ENCODE measurements around the gene IL23R.

Gene IL23R

GRCh38 chr1:67239738-67240137 is 73.5 kb downstream of the IL23R start:
- DNase-seq (ENCODE audit: low spot score), result no peak

DNA sequence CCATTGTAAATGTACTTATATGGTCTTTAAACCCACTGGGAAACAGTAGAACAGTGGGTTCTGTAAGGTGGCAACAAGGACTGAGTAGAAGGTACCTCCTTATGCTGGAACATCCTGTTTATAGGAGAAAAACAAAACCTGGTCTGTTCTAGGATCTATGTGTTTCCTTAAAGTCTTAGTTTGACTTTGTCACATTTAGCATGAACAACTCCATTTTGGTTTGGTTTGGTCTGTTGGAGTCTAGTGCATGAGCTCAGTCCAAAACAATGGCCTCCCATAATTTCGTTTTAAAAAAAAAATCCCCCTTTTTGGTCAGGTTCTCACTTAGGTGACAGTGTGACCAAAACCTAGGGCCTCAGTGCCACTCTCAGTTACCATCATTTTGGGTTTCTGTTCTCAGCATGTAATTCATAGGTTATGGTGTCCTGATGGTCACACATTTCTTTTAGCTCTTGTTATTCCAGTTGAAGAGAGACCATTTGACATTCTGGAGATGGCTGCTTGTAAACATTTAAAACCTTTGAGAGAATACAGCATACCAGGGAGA is 75.0 kb downstream of the IL23R start:
- DNase-seq (ENCODE audit: low spot score), result no peak

GRCh38 chr1:67242016-67242415 is 75.8 kb downstream of the IL23R start:
- no peak for DNase-seq (ENCODE audit: low spot score)

DNA sequence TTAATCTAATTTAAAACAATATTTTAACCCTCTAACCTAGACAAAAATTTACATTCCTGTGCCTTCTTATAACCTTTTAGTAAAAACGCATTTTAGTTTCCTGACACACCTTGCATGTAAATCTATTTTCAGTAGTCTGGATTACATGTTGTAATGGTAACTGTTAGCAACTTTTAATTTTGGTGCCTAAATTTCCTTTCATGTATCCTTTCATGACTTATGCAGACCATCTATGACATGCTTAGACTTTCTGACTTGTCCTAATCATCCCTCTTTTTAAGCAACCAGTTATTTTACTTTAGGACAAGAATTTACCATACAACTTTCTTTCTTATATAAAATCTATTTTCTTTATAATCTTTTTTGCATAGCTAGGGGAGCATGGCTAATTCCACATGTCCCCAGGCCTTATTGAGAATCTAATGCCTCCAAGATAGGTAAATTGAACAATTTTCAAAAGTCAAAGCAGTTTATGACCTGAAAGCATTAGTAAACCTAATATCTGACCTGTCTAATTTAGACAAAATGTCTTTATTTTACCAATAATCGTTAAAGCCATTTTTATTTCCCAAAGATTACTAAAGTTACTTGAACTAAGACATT is 83.9 kb downstream of the IL23R start:
- no peak for DNase-seq (ENCODE audit: low spot score)

DNA sequence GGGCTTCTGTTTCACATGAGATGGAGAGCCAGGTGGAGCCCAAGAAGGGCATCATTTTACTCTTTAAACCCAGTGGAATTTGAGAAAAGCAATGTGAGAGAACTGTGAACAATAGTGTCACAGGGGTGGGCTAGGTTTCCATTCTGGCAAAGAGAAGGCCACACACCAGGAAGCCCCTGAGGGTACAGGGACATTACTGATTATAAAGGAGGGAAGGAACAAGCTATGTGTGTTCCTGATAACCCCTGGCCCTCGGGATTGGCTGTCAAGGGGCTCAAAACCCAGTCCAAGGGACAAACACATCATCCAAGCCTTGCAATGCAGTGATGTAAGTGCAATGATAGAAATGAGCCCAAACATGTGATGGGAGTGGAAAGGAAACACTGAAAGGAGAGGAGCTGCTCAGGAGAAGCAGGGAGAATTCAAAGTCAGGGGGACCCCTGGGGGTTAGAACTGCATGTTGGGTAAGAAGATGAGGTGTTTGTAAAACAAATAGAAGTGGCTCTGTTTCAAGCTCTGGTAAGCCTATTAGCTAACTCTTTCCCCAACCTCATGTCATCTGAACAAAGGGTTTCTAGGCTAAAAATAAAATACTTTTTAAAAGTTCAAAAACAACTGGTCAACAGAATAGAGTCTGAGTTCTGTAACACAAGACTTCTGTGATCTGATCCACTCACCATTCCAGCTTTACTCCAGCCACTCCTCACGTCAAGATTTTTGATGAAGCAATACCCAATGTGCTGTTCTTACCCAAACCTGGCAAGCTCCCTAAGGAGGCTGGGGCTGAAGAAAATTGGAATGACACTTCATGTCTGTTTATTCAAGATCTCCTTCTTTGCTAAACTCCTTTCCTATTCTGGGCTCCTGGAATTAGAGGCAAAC is 90.3 kb downstream of the IL23R start:
- no peak for DNase-seq (ENCODE audit: low spot score)

DNA sequence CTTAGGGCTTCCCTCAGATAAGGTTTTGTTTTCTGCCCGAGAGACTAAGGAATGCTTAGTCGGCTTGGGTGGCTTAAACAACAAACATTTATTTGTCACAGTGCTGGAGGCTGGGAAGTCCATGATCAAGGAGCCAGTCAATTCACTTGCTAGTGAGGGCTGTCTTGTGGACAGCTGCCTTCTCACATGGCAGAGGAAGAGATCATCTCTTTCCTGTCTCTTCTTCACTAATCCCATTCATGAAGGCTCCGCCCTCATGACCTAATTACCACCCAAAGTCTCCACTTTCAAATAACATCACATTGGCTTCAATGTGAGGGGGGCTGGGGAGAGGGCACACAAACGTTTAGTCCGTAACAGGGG is 90.9 kb downstream of the IL23R start:
- no peak for DNase-seq (ENCODE audit: low spot score)

- DNase-seq (ENCODE audit: low spot score), result no peak
These were observed 95.4 kb downstream of the IL23R start for GRCh38 chr1:67261680-67262079.

GRCh38 chr1:67262735-67263134 is 96.5 kb downstream of the IL23R start:
- no peak for DNase-seq (ENCODE audit: low spot score)

GRCh38 chr1:67264152-67264551 is 97.9 kb downstream of the IL23R start:
- no peak for DNase-seq (ENCODE audit: low spot score)

GRCh38 chr1:67264899-67265298 is 98.6 kb downstream of the IL23R start:
- DNase-seq (ENCODE audit: low spot score), result no peak

- DNase-seq (ENCODE audit: low spot score), result no peak
These were observed 102.8 kb downstream of the IL23R start for GRCh38 chr1:67269061-67269460.

GRCh38 chr1:67270541-67270940 is 104.3 kb downstream of the IL23R start:
- no peak for DNase-seq (ENCODE audit: low spot score)

GRCh38 chr1:67273591-67273990 is 107.3 kb downstream of the IL23R start:
- no peak for DNase-seq (ENCODE audit: low spot score)

DNA sequence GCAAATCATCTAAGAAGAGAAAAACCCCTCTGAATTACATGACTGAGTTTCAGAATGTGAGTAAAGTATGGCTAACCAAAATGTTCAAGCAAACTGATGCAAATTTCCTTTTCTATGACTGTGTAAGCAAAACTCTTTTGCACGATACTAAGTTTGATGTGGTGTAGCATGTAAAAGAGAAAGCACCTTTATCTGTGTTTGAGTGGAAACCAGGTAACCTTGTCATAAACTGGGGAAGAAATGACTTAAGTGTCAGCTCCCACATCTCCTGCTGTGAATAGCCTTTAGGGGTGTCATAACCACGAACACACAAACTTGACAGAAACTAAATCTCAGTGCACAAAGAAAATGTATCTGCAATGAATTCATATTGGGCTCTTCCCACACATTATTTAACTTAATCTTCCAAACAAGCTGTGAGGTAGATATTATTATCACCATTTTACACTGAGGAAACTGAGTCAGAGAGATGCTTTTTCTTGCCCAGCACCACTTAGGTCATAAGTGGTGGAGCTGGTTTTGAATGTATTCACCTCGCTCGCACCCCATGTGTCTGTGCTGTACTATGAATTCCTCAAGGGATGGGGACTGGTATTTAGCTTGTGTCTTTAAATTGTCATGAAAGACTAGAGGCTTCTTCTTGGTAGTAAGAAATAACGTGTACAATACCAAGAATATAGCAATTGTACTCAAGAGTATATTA is 108.5 kb downstream of the IL23R start:
- no peak for DNase-seq (ENCODE audit: low spot score)

GRCh38 chr1:67280696-67281095 is 114.4 kb downstream of the IL23R start:
- DNase-seq (ENCODE audit: low spot score), result no peak

- no peak for DNase-seq (ENCODE audit: low spot score)
These were observed 115.0 kb downstream of the IL23R start for GRCh38 chr1:67281244-67281643.

DNA sequence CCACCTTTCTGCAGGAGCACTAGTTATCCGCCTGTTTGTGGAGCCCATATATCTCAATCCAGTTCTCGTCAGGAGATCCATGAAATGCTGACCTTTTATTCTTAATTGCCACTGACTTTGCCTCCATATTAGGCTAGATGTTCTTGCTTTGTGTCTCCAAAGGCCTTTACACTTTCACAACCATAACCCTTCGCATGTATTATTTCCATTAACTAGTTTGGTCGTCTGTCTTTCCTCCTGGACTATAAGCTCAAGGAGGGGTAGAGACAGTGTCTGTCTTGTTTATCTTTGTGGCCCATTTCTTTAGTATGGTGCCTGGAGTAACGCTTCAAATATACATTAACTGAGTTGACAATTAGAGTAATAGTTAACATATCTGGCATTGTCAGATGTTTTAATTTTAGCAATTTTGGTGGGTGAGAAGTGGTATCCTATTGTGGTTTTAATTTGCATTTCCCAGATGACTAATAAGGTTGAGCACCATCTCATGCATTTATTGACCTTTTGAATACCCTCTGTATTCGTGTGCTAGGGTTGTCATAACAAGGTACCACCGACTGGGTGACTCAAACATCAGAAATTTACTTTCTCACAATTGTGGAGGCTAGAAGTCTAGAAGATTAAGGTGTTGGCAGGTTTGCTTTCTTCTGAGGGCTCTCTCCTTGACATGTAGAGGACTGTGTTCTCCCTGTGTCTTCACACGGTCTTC is 119.7 kb downstream of the IL23R start:
- DNase-seq (ENCODE audit: low spot score), result no peak

DNA sequence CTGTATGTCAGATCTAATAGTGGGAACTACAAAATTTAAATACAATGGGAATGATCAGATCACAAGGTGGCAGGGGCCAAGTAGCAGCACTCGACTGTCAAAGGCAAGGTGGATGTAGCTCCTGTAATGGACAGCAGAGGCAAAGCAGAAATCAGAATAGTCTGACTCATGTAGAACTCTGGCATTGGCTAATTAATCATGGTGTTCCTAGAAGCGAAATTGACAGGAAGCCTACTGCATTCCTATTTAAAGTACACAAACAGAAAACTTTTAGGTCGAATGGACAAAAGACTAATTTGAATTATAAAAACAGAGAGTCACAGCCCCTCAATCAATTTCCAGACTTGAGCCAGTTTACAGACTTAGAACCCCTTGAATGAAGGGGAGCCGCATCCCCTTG is 124.0 kb downstream of the IL23R start:
- no peak for DNase-seq (ENCODE audit: low spot score)

DNA sequence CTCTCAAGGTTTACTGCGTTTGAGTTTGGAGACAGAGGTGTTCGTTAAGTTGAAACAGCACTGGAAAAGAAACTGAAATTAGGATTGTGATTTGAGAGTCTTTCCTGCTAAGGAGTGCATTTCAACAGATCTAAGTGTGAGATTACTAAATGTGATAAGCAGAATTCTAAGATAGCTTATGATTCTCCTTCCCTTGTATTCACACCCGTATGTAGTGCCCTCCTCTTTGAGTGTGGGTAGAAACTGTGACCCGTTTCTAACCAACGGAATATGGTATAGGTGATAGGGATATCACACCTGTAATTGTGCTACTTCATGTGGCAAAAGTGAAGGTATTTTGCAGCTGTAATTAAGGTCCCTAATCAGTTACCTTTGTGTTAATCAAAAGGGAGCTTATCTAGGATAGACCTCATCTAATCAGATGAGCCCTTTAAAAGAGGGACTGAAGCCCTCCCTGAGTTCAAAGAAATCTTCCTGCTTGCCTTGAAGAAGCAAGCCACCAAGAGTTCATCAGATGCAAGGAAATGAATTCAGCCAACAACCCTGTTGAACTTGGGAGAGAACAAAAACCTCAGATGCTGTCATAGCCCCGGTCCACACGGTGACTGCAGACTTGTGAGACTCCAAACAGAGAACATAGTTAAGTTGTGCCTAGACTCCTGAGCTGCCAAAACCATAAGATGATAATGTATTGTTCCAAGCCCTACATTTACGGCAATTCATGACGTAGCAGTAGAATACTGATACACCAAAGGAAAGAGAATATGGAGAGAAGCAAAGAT is 128.8 kb downstream of the IL23R start:
- DNase-seq (ENCODE audit: low spot score), result no peak

DNA sequence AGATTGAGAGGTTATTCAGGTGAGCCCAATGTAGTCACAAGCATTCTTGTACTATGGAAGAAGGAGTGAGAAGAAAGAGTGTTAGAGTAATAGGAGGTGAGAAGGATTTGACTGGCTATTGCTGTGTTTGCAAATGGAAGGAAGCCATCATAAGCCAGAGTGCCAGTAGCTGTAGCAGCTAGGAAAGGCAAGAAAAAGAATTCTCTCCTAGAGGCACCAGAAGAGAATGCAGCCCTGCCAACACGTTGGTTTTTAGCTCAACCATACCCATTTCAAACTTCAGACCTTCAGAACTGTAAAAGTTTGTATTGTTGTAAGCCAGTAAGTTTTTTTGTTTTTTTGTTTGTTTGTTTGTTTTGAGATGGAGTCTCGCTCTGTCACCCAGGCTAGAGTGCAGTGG is 132.5 kb downstream of the IL23R start:
- no peak for DNase-seq (ENCODE audit: low spot score)

DNA sequence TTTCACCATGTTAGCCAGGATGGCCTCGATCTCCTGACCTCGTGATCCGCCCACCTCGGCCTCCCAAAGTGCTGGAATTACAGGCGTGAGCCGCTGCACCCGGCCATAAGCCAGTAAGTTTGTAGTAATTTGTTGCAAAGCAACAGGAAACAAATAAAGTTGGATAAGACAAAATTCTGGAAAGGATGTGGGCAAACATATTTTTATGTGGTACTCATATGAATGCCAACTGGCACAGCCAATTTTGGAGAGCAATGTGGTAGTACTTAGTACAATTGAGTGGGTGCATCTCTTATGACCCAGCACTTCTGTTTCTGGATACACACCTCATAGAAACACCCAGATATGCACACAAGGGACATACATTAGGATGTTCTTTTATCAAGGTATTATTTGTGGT is 133.0 kb downstream of the IL23R start:
- no peak for DNase-seq (ENCODE audit: low spot score)
